Liver (tissue), 3 donors: Measurements from ENCODE around the gene GRIA3.

ENCODE experiments used
- CTCF ChIP-seq: fragments of 150-350 bp; IDR thresholded peaks from 2 replicates; pipeline ENCODE4 v1.5.1; 2017; ENCODE audit warnings: improper control_type of control experiment, low read depth, low read length; ENCODE audit not compliant: missing input control
- GABPA ChIP-seq, 2 donors: IDR thresholded peaks in 1 of 2; conservative IDR thresholded peaks in 1 of 2; 2 replicates each; pipeline ENCODE4 v1.6.1; 2016; ENCODE audit warnings: antibody characterized with exemption in 2 of 2, mild to moderate bottlenecking in 1 of 2, moderate library complexity in 1 of 2
- HNF4A ChIP-seq, 2 donors: conservative IDR thresholded peaks; 2 replicates each; pipeline ENCODE4 v1.6.1; 2016; ENCODE audit warnings: antibody characterized with exemption in 2 of 2, mild to moderate bottlenecking in 2 of 2
- JUND ChIP-seq, 2 donors: IDR thresholded peaks; 2 replicates each; pipeline ENCODE4 v1.6.1; 2016; ENCODE audit warnings: antibody characterized with exemption in 2 of 2
- RXRA ChIP-seq, 2 donors: IDR thresholded peaks; 2 replicates each; pipeline ENCODE4 v1.6.1; 2017 to 2018; ENCODE audit warnings: antibody characterized with exemption in 2 of 2, mild to moderate bottlenecking in 1 of 2
- SP1 ChIP-seq: IDR thresholded peaks from 2 replicates; pipeline ENCODE4 v1.6.1; 2018; ENCODE audit warnings: antibody characterized with exemption, mild to moderate bottlenecking
- YY1 ChIP-seq: IDR thresholded peaks from 2 replicates; pipeline ENCODE4 v1.6.1; 2016; ENCODE audit warnings: antibody characterized with exemption, mild to moderate bottlenecking
- TF ChIP-seq, protein P1 (sequence below): IDR thresholded peaks from 2 replicates; pipeline ENCODE4 v1.6.1; 2016; ENCODE audit warnings: antibody characterized with exemption, mild to moderate bottlenecking
- TF ChIP-seq, protein P2 (sequence below): IDR thresholded peaks from 2 replicates; pipeline ENCODE4 v1.6.1; 2016; ENCODE audit warnings: antibody characterized with exemption
- TF ChIP-seq, protein P3 (sequence below): IDR thresholded peaks from 2 replicates; pipeline ENCODE4 v1.6.1; 2016; ENCODE audit warnings: antibody characterized with exemption
- donor health status: healthy.
- donor health status: healthy.

- TF ChIP-seq YY1 (no peak), RXRA (IDR thresholded peaks at IDR 0.05) (no peak), CTCF (no peak), GABPA (IDR thresholded peaks at IDR 0.05 in 1 of 2, conservative IDR thresholded peaks at IDR 0.05 in 1 of 2) (no peak), SP1 (no peak), HNF4A (conservative IDR thresholded peaks at IDR 0.05) (no peak), JUND (IDR thresholded peaks at IDR 0.05) (no peak)
- TF ChIP-seq, protein P1, sequence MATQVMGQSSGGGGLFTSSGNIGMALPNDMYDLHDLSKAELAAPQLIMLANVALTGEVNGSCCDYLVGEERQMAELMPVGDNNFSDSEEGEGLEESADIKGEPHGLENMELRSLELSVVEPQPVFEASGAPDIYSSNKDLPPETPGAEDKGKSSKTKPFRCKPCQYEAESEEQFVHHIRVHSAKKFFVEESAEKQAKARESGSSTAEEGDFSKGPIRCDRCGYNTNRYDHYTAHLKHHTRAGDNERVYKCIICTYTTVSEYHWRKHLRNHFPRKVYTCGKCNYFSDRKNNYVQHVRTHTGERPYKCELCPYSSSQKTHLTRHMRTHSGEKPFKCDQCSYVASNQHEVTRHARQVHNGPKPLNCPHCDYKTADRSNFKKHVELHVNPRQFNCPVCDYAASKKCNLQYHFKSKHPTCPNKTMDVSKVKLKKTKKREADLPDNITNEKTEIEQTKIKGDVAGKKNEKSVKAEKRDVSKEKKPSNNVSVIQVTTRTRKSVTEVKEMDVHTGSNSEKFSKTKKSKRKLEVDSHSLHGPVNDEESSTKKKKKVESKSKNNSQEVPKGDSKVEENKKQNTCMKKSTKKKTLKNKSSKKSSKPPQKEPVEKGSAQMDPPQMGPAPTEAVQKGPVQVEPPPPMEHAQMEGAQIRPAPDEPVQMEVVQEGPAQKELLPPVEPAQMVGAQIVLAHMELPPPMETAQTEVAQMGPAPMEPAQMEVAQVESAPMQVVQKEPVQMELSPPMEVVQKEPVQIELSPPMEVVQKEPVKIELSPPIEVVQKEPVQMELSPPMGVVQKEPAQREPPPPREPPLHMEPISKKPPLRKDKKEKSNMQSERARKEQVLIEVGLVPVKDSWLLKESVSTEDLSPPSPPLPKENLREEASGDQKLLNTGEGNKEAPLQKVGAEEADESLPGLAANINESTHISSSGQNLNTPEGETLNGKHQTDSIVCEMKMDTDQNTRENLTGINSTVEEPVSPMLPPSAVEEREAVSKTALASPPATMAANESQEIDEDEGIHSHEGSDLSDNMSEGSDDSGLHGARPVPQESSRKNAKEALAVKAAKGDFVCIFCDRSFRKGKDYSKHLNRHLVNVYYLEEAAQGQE, result no peak
- TF ChIP-seq, protein P2, sequence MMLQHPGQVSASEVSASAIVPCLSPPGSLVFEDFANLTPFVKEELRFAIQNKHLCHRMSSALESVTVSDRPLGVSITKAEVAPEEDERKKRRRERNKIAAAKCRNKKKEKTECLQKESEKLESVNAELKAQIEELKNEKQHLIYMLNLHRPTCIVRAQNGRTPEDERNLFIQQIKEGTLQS, result no peak
- TF ChIP-seq, protein P3, sequence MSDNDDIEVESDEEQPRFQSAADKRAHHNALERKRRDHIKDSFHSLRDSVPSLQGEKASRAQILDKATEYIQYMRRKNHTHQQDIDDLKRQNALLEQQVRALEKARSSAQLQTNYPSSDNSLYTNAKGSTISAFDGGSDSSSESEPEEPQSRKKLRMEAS, result no peak
Observed at GRCh38 chrX:123298026-123298425, 113.9 kb downstream of the GRIA3 start.
